Spinal cord (tissue), 10 donors: ENCODE data around the gene PRICKLE4. TPM values are rescaled to one million over a fixed set of nuclear protein-coding genes. Genes with fewer than 3 reads are reported as not detected.
"Not testable (repeated sequence)": the region's sequence is repeated elsewhere in the genome, so short reads cannot be mapped to it uniquely, and the experiment has no call there.

Experiments
- DNase-seq, 6 donors: peaks; one replicate each; pipeline versions ENCODE4 v3.0.0 to v3.0.0-alpha.2; 2013 to 2015; ENCODE audit warnings: low spot score in 6 of 6, low read depth in 4 of 6
- H3K27ac ChIP-seq: one replicate; pipeline ENCODE4 v1.5.1; 2013; ENCODE audit warnings: low read depth, low read length, control low read depth
- H3K27me3 ChIP-seq: one replicate; pipeline ENCODE4 v1.6.1; 2013; ENCODE audit warnings: low read length; ENCODE audit not compliant: control insufficient read depth, insufficient read depth
- H3K36me3 ChIP-seq: one replicate; pipeline ENCODE4 v1.6.1; 2013; ENCODE audit warnings: low read length; ENCODE audit not compliant: control insufficient read depth, insufficient read depth
- H3K4me1 ChIP-seq: one replicate; pipeline ENCODE4 v1.6.1; 2013; ENCODE audit warnings: low read length; ENCODE audit not compliant: control insufficient read depth, insufficient read depth
- H3K4me3 ChIP-seq: one replicate; pipeline ENCODE4 v1.5.1; 2013; ENCODE audit warnings: low read depth, low read length, control low read depth
- H3K9me3 ChIP-seq: one replicate; pipeline ENCODE4 v1.6.1; 2013; ENCODE audit warnings: low read length; ENCODE audit not compliant: control insufficient read depth, insufficient read depth
- WGBS: methylation state at CpG from one replicate; pipeline ENCODE4 v1.1.5; 2013; ENCODE audit warnings: missing lambda C conversion rate; ENCODE audit not compliant: insufficient coverage; 5-methylcytosine and 5-hydroxymethylcytosine counted together
- polyA plus RNA-seq, 2 donors: library from polyadenylated mRNA; unstranded; fragments of 120-200 nt; gene quantifications; one replicate each; pipeline ENCODE4 v1.2.1, GENCODE V29; 2013; ENCODE audit not compliant: insufficient read length in 2 of 2
- total RNA-seq, 2 donors: library from RNA; depleted of rRNA in 1 of 2; stranded (reverse); fragments of 120-200 nt in 1 of 2; fragments of >200 nt in 1 of 2; gene quantifications; one replicate each; pipeline versions ENCODE4 v1.2.3 to v1.2.4, GENCODE V29; 2013 to 2014
- donor health status: healthy.

Gene PRICKLE4
- total and polyA plus RNA-seq, 4 donors: 1.6 to 8.8 (median 2.2) TPM

- Histone ChIP-seq H3K36me3 (no peaks in the 10 kb centered on the region), H3K27me3 (no peaks in the 10 kb centered on the region), H3K27ac (no peak overlapping the region), H3K9me3 (no peaks in the 10 kb centered on the region), H3K4me1 (peaks cover 7% of the 10 kb centered on the region), H3K4me3 (no peak overlapping the region)
- WGBS: 85% methylated on average over 6 of the region's 8 CpGs
- no peak for DNase-seq
Measured at GRCh38 chr6:41757931-41758640, 22.5 kb upstream of the PRICKLE4 start.

- Histone ChIP-seq H3K4me3 (no peak overlapping the region), H3K9me3 (no peaks in the 10 kb centered on the region), H3K27ac (no peak overlapping the region), H3K27me3 (no peaks in the 10 kb centered on the region), H3K4me1 (peaks cover 7% of the 10 kb centered on the region), H3K36me3 (no peaks in the 10 kb centered on the region)
- no peak for DNase-seq
- WGBS: 91% methylated on average over 6 of the region's 6 CpGs
Measured at GRCh38 chr6:41758641-41759035, 21.9 kb upstream of the PRICKLE4 start.

GRCh38 chr6:41759106-41759904, 21.3 kb upstream of the PRICKLE4 start:
- Histone ChIP-seq H3K36me3 (no peaks in the 10 kb centered on the region), H3K27ac (no peak overlapping the region), H3K4me1 (peaks cover 7% of the 10 kb centered on the region), H3K4me3 (no peak overlapping the region), H3K27me3 (no peaks in the 10 kb centered on the region), H3K9me3 (no peaks in the 10 kb centered on the region)
- DNase-seq: no peak
- 91% methylated on average over 12 of the region's 13 CpGs for WGBS

- no peaks in the 10 kb centered on the region for H3K27me3 ChIP-seq
- no peaks in the 10 kb centered on the region for H3K9me3 ChIP-seq
- no peak for DNase-seq
- no peak overlapping the region for H3K4me3 ChIP-seq
- no peak overlapping the region for H3K27ac ChIP-seq
- no peaks in the 10 kb centered on the region for H3K36me3 ChIP-seq
- 79% methylated on average over 2 of the region's 2 CpGs for WGBS
- H3K4me1 ChIP-seq: peaks cover 7% of the 10 kb centered on the region
Measured at GRCh38 chr6:41759905-41760579, 20.5 kb upstream of the PRICKLE4 start.

GRCh38 chr6:41763470-41763869, 17.1 kb upstream of the PRICKLE4 start:
- Histone ChIP-seq H3K9me3 (no peaks in the 10 kb centered on the region), H3K36me3 (peaks cover 3% of the 10 kb centered on the region), H3K27ac (no peak overlapping the region), H3K4me3 (no peak overlapping the region), H3K27me3 (no peaks in the 10 kb centered on the region), H3K4me1 (peaks cover 3% of the 10 kb centered on the region)
- DNase-seq: no peak
- WGBS: 19% methylated on average over 2 of the region's 2 CpGs

- not testable (repeated sequence) for H3K27me3 ChIP-seq, H3K4me3 ChIP-seq, DNase-seq, H3K4me1 ChIP-seq, H3K27ac ChIP-seq, H3K9me3 ChIP-seq
- peaks cover 30% of the 10 kb centered on the region for H3K36me3 ChIP-seq
- no CpG with 5 or more reads among the region's 4 CpGs for WGBS
Measured at GRCh38 chr6:41766043-41766664, 14.4 kb upstream of the PRICKLE4 start.

- peak in 1 of 6 donors; percentile 43 for DNase-seq
- H3K36me3 ChIP-seq: peaks cover 41% of the 10 kb centered on the region
- WGBS: 60% methylated on average over 5 of the region's 12 CpGs
- no peaks in the 10 kb centered on the region for H3K9me3 ChIP-seq
- H3K4me1 ChIP-seq: peaks cover 3% of the 10 kb centered on the region
- H3K27ac ChIP-seq: no peak overlapping the region
- H3K4me3 ChIP-seq: no peak overlapping the region
- no peaks in the 10 kb centered on the region for H3K27me3 ChIP-seq
Measured at GRCh38 chr6:41767112-41767833, 13.3 kb upstream of the PRICKLE4 start.

- Histone ChIP-seq H3K4me1 (peaks cover 3% of the 10 kb centered on the region), H3K9me3 (no peaks in the 10 kb centered on the region), H3K27me3 (no peaks in the 10 kb centered on the region), H3K36me3 (peaks cover 54% of the 10 kb centered on the region), H3K27ac (no peak overlapping the region), H3K4me3 (no peak overlapping the region)
- DNase-seq: no peak
- WGBS: 76% methylated on average over 6 of the region's 10 CpGs
Measured at GRCh38 chr6:41768545-41769308, 11.9 kb upstream of the PRICKLE4 start.
